Psoas muscle (tissue), 8 donors: ENCODE measurements around the gene ZNF385B. TPM values are rescaled to one million over a fixed set of nuclear protein-coding genes. Genes with fewer than 3 reads are reported as not detected.
"Not testable (repeated sequence)": the region's sequence is repeated elsewhere in the genome, so short reads cannot be mapped to it uniquely, and the experiment has no call there.

Experiments
- ATAC-seq, 4 donors: fragments of 200-7000 bp; cut with Tn5 transposase; one replicate each; pipeline ENCODE4 v1.9.1; 2020; ENCODE audit warnings: moderate library complexity in 3 of 4, mild to moderate bottlenecking in 2 of 4
- DNase-seq, 2 donors: peaks; one replicate each; pipeline ENCODE4 v3.0.0-alpha.2; 2020
- H3K27ac ChIP-seq: fragments of 200-600 bp; one replicate; pipeline ENCODE4 v1.8.0; 2022
- H3K27me3 ChIP-seq, 3 donors: fragments of 200-600 bp in 1 of 3; one replicate each; pipeline versions ENCODE4 v1.6.1 to v1.8.0; 2013 to 2022; ENCODE audit warnings: low read length in 2 of 3, mild to moderate bottlenecking in 2 of 3, moderate library complexity in 1 of 3; ENCODE audit not compliant: insufficient read depth in 3 of 3
- H3K36me3 ChIP-seq, 2 donors: fragments of 200-600 bp in 1 of 2; one replicate each; pipeline versions ENCODE4 v1.6.1 to v1.8.0; 2013 to 2022; ENCODE audit warnings: low read depth in 1 of 2, mild to moderate bottlenecking in 1 of 2, moderate library complexity in 1 of 2; ENCODE audit not compliant: insufficient read depth in 1 of 2
- H3K4me1 ChIP-seq: fragments of 200-600 bp; one replicate; pipeline ENCODE4 v1.8.0; 2022
- H3K4me3 ChIP-seq: fragments of 200-600 bp; one replicate; pipeline ENCODE4 v1.8.0; 2022; ENCODE audit warnings: mild to moderate bottlenecking
- H3K9me3 ChIP-seq: fragments of 200-600 bp; one replicate; pipeline ENCODE4 v1.8.0; 2022
- CTCF ChIP-seq: fragments of 200-600 bp; IDR thresholded peaks from one replicate; pipeline ENCODE4 v1.8.0; 2022; ENCODE audit warnings: antibody characterized with exemption
- WGBS, 3 donors: extraction: QIAGEN DNeasy Blood & Tissue Kit; methylation state at CpG; one replicate each; pipeline versions ENCODE4 v1.1.6 to v1.1.7; 2013; 5-methylcytosine and 5-hydroxymethylcytosine counted together
- intact Hi-C, 2 donors: fragments of 100-400 bp; cut with DNase I; formaldehyde crosslinking; loops; one replicate each; pipeline versions ENCODE4 v1.11.0 to v1.14.2; 2022
- polyA plus RNA-seq, 3 donors: library from polyadenylated mRNA; stranded (reverse); fragments of 200-250 nt; gene quantifications; one replicate each; pipeline ENCODE4 v1.2.3, GENCODE V29; 2013
- total RNA-seq, 4 donors: library from RNA; stranded (reverse); fragmentation: NEBNext Ultra II Directional in 2 of 4; extraction: Animal tissue kit (Norgen Biotek cat#: 25700) in 2 of 4; gene quantifications; one replicate each; pipeline versions ENCODE4 v1.2.1 to v1.2.4, GENCODE V29; 2021 to 2023
- donor health status: healthy with polysubstance abuse.
- donor health status: DM: no; HTN: no; CAD: no; lungs with moderate emphysema.
- donor health status: Bipolar disorder and iron deficiency.
- donor health status: healthy.
- donor health status: DM: yes; HTN: yes; CAD: no.
- donor health status: DM: no; HTN: no; CAD: no.
- donor health status: DM: no; HTN: no; CAD: no.
- donor health status: DM: yes; HTN: yes; CAD: no.

Gene ZNF385B
- total and polyA plus RNA-seq, 7 donors = 8.8 to 42.9 (median 18.1) TPM

DNA sequence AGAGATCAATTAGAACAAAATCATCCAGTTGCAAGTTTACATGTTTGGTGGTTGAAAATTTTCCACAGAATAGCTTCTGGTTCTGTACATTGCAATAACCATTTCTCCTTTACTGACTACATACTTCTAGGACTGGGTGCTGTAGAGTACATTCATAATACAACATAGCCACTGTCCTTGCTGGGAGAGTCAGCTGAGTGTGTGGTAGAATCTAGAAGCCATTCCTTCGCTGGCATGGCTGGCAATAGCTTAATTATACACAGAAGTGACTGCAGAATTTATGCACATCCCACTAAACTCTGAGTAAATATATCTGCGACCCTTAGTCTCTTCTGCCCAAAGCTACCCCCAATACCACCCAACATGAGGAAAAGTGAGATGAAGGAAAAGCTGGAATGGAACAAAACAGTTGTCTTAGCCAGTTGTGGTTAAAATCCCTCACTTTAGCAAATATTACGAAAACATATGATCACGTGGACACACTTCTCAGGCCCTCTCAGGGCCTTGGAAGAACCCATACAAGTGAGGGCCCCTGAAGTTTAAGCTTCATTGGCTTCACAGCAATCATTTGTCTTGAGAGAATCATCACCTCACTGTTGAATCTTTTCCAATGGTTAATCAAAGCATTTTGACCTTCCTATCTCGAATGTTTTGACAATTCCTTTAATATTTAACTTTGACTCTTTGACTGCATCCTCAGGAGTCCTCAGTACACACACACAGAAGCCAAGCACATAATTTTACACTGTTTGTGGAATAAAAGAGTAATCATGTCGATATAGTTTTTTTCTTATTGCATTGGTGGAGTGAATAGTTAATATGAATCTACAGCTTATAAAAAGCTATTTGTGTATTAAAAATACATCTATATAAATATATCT, 225.1 kb downstream of the ZNF385B start:
- ATAC-seq = peak in 2 of 4 donors; percentile 5 to 21
- H3K36me3 ChIP-seq = no peaks in the 10 kb centered on the region
- no peak for DNase-seq
- no peaks in the 10 kb centered on the region for H3K27me3 ChIP-seq
- no peak overlapping the region for H3K4me3 ChIP-seq
- no peaks in the 10 kb centered on the region for H3K9me3 ChIP-seq
- intact Hi-C loops = no loop called here
- 63 to 73% (median 68%) methylated on average over 6 of the region's 6 CpGs for WGBS, 3 donors
- H3K4me1 ChIP-seq = peaks cover 9% of the 10 kb centered on the region
- no peak for TF ChIP-seq CTCF
- H3K27ac ChIP-seq = peak overlapping the region; percentile 59

- DNase-seq, H3K27me3 ChIP-seq, H3K36me3 ChIP-seq, H3K27ac ChIP-seq, H3K4me1 ChIP-seq, ATAC-seq, H3K4me3 ChIP-seq, H3K9me3 ChIP-seq, intact Hi-C loops: not testable (repeated sequence)
- 62 to 87% (median 79%) methylated on average over 2 of the region's 2 CpGs for WGBS, 3 donors
Measured at GRCh38 chr2:179631769-179632385, 229.5 kb downstream of the ZNF385B start.

DNA sequence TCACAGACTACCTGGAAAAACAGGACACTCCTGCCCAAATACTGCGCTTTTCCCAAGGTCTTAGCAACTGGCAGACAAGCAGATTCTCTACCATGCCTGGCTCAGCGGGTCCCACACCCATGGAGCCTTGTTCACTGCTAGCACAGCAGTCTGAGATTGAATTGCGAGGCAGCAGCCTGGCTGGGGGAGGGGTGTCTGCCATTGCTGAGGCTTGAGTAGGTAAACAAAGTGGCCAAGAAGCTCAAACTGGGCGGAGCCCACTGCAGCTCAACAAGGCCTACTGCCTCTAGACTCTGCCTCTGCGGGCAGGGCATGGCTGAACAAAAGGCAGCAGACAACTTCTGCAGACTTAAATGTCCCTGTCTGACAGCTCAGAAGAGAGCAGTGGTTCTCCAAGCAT, 231.6 kb downstream of the ZNF385B start:
- WGBS, 3 donors = 85 to 90% (median 88%) methylated on average over 5 of the region's 5 CpGs
- H3K9me3 ChIP-seq, H3K27me3 ChIP-seq, DNase-seq, intact Hi-C loops, H3K36me3 ChIP-seq, H3K4me1 ChIP-seq, H3K27ac ChIP-seq, H3K4me3 ChIP-seq, ATAC-seq: not testable (repeated sequence)

DNA sequence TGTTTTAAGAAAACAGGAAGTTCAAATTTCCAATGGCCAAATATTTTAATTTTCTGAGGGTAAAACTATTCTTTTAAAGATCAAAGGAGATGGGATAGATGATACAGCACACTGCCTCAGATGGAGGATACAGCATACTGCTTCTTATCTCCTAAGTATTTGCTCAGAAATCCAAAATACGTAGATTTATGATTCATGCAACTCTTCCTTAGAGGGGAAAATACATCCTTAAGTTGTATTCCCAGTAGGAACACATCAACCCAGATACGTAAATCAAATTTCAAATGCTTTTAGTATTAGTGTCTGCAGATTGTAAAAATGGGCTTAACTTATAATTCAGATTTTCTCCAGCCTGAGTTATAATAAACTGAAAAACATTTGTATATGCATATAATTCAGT, 235.2 kb downstream of the ZNF385B start:
- Histone ChIP-seq H3K4me3 (no peak overlapping the region), H3K27me3 (no peaks in the 10 kb centered on the region), H3K4me1 (peaks cover 4% of the 10 kb centered on the region), H3K36me3 (no peaks in the 10 kb centered on the region), H3K9me3 (no peaks in the 10 kb centered on the region), H3K27ac (no peak overlapping the region)
- no peak for ATAC-seq
- no peak for DNase-seq
- WGBS, 3 donors = 85 to 90% (median 87%) methylated on average over 2 of the region's 2 CpGs
- intact Hi-C loops = loop anchor here in 1 of 2 donors (2.0 kb wide), 1 partner anchor 43 kb away; no protein-coding TSS in a partner anchor
- TF ChIP-seq CTCF = no peak

GRCh38 chr2:179622635-179623300, 238.6 kb downstream of the ZNF385B start:
- DNase-seq (peak; percentile 37 to 64), ATAC-seq (peak; percentile 67 to 88 (median 79))
- Histone ChIP-seq H3K36me3 (no peaks in the 10 kb centered on the region), H3K27me3 (no peaks in the 10 kb centered on the region), H3K4me3 (no peak overlapping the region), H3K27ac (peak overlapping the region; percentile 34), H3K9me3 (no peaks in the 10 kb centered on the region), H3K4me1 (peaks cover 4% of the 10 kb centered on the region)
- 64 to 77% (median 68%) methylated on average over 3 of the region's 3 CpGs for WGBS, 3 donors
- no peak for TF ChIP-seq CTCF
- intact Hi-C loops = no loop called here
